Umbilical cord (tissue), 2 donors: ENCODE measurements around the gene XPNPEP1. TPM values are rescaled to one million over a fixed set of nuclear protein-coding genes. Genes with fewer than 3 reads are reported as not detected.

Experiments
- DNase-seq: peaks from one replicate; pipeline ENCODE4 v3.0.0-alpha.2; 2015; ENCODE audit warnings: low spot score
- total RNA-seq: library from RNA; depleted of rRNA; stranded (reverse); fragments of >200 nt; gene quantifications from one replicate; pipeline ENCODE4 v1.2.3, GENCODE V29; 2014; ENCODE audit warnings: low replicate concordance; ENCODE audit not compliant: insufficient read depth

XPNPEP1 gene
- 66.0 TPM for total RNA-seq

DNA sequence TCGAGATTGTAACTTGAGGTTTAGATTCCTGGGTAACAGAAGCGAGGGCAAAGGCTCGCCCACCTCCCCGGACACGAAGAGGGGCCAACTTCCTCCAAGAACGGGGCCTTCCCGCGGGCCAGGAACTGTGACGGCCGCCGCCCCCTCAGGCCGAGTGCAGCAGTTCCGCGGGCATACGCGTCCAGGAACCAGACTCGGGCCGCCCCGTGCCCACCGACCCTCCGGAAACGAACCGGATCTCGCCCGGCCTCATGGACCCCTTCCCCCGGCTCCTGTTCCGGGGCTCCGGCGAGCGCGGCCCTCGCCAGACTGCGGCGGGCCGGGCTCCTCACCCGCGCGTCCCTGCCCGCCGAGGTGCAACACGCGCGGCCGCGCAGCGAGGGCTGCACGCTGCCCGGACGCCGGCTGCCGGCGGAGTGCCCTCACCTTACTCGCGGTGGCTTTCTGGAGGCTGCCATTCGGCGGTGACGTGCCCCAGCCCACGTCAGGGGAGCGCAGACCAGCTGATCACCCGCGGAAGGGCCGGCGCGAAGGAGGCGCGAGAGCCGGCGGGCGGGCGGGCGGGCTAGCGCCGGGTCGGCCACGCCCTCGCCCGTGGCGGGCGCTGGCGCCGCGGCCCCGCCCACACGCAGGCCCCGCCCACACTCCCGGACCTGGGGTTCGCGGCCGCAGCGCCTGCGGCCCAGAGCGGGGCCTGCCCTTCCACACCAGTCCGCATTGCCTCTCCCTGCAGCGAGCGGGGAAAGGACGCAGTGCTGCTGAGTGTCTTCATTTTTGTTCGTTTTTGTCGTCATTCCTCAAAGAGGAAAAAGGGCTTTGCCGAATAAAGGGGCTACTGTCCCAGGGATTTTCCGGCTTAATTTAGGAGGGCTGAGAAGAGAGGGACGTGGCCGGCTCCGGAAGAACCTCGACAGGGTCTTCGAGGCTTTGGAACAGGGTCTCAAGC lies at the start of gene XPNPEP1:
TSS of gene XPNPEP1 (minus strand) at position 536 of the 946 bp plus-strand sequence. CDS start at position 458, 78 bp downstream.
- peak; percentile 90 for DNase-seq

GRCh38 chr10:109972372-109973001 lies 49.2 kb upstream of the XPNPEP1 start:
- DNase-seq: no peak

DNA sequence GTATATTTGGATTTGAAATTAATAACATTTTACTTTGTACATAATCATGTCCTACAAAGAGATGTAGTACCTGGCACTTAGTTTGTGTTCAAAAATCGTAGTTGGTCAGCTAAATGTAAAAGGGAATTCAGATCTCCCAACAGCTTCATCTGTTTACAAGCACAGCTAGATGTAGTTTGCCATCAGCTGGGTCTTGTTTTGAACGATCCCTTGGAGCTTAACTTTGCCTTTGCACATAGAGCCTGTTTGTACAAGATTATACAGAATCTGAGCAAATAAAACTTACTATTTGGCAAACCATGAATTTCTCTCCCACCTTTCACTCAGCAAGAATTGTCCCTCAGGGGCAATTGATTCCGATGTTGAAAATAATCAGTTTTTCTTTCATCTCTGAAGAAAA lies 48.3 kb upstream of the XPNPEP1 start:
- no peak for DNase-seq

DNA sequence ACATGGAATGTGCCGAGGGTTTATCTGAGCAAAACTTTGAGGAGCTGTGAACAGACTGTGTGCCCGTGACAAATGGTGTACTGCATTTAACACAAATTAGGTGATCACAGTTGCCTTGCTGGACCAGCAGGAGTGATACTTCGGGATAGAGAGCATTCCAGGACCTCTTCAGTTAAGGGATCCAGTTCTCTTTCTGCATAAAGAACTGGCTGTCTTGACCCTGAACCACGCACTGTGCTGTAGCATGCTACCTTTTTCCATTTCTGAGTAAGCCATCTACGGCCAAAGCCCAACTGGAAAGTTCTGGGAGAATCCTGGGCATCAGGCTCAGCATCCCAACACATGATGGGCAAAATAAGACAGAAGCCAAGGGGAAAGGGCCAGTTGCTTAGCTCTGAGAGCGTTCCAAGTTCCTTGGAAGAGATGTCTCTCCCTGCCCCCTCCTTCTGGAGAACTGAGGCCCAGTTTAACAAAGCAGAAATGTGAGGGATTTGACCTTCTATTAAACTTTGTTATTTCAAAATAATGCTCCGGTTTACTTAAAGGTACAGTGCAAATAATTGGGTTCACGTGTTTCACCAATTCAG lies 46.5 kb upstream of the XPNPEP1 start:
- no peak for DNase-seq

GRCh38 chr10:109968953-109969759 lies 45.8 kb upstream of the XPNPEP1 start:
- peak; percentile 65 for DNase-seq

DNA sequence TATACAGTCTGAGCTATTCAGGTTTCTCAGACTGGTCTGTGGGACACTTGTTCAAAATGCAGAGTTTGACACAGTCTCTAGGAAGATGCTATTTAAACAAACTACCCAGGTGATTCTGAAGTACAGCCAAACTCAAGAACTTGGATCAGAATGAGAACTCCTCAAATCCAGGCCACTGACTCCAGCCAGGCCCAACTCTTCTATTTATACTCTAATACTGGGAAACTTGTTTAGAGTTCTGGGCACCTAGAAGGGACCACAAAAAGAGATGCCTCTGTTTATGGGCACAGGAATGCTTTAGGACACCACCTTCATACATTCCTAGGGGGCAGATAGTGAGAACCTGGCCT lies 44.4 kb upstream of the XPNPEP1 start:
- DNase-seq: no peak

GRCh38 chr10:109966961-109967738 lies 43.8 kb upstream of the XPNPEP1 start:
- peak; percentile 69 for DNase-seq

DNA sequence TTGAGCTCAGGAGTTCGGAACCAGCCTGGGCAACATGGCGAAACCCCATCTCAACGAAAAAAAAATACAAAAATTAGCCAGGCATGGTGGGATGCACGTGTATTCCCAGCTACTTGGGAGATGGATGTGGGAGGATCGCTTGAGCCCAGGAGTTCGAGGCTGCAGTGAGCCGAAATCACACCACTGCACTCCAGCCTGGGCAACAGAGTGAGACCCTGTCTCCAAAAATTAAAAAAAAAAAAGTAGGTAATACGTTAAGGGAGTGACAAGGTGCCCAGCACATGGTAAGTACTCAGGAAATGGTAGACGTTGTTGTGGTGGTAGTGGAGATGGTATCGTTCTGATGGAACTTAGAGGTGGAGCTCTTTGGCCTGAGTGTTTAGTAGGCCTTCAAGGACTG lies 41.0 kb upstream of the XPNPEP1 start:
- no peak for DNase-seq

DNA sequence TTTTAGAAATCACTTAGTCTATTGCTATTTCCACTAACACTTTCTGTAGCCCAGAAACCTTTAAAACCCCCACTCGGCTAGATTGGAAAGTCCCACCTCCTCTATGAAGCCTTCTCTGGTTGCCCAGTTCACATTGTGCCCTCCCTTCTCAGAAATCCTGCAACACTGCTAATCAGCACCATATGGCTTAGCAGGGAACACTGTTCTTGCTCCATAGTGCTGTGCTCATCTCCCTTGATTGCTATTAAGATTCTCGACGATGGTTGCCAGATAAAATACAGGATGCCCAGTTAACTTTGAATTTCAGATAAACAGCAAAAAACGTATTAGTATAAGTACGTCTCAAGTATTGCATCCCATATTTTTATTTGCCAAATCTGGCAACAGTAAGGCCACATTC lies 40.1 kb upstream of the XPNPEP1 start:
- DNase-seq: no peak

DNA sequence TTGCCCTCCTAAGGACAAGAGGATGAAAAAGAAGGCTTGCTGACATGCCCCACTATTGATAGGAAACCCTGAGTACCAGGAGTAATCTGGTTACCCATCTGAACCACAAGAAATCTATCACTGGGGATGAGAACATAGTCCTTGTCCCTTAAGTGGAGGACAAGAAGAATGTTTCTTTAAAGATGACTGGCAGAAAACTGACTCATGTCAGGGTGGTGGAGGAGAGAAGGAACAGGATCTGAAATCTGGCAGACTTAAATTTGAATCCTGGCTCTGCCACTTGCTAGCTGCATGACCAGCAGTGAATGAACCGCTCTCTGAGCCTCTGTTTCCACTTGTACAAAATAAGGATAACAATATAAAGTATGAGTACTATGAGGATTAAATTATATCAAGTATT lies 38.9 kb upstream of the XPNPEP1 start:
- DNase-seq: no peak

DNA sequence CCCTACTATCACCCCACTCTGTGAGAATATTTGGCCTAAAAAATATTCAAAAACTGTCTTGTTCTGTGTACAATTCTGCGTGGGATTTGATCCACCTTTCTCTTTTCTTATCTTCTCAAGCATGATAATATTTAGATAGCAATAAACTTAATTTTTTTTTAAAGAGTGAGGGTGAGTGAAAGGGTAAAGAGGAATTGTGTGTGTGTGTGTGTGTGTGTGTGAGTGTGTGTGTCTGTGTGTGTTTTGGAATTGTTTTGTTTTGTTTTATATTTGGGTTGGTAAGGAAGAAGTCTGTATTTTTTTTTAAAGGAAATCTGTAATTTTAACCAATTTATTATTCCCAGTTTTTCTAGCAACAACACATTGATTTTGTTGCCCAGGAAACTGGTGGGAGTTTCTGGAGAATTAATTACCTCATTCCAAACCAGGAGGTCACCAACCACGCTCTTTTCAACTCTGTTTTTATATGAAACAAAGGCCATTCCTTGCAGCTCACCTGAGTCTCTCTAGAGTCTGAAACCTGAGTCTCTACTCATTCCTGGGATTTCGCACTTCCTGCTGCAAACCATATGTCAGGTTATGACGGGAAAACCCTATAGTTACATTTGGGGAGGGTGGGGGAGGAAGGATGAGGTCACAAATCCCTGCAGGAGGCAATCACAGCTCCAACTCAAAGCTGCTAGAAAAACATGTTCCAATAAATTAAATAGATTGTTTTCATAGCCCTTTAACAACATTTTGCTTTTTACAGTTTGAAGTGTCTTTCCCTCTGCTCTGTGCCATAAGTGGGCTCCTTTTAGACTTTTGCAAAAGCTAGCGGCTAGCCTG lies 38.1 kb upstream of the XPNPEP1 start:
- no peak for DNase-seq

- no peak for DNase-seq
Measured at GRCh38 chr10:109960682-109961081, 37.4 kb upstream of the XPNPEP1 start.

DNA sequence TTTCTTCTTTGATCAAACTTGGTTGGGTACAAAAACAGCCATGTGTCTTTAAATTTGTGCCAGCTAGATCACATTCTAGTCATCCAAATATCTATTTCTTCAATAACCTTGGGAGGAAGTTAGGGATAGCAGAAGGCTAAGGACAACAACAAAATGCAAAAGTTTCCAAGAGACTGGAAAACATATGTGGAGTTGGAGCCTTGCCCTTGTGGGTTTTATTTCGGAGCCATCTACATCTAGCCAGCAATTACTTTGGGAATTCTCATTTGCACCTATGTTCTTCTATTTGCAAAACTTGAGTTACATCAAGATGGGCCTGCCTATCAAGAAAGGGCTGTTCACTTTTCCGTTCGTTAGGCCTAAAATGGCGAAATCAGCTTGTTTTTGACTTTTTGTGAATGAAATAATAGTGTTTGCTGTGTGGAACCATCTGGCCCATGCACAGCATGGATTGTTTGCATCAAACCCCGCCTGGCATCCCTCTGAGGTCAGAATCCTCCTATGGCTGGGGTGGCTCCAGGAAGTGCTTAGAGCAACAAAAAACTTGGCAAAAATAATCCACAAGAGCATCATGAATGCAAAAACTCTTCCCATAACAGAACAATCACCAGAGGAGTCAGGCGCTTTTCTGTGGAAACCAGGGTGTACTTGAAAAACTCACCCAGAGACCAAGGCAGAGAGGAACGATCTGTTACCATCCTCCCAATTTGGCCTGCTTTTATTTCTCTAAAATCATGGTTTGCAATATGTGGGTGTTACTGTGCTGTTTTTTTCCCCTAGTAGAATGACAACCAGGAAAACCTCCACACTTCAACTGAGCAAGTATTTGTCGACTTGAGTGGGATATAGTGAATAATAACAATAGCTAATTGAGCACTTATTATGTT lies 36.2 kb upstream of the XPNPEP1 start:
- DNase-seq: no peak

DNA sequence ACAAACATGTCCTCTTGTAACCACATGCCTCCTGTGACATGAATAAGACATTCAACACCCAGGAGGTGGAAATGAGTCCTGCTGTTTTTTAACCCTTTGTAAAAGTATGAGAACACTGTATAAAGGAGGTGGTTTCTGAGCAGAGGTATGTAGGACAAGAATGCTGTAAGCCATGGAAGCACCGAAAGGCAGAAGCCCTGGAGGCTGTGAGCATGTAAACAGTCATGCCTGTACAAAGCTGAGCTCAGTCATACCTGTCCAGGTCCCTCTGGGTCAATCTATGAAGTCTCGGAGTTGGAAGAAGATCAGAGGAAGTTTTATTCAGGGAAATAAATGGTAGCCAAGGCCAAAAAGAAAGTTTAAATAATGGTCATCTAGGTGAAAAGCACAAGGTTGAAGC lies 34.7 kb upstream of the XPNPEP1 start:
- no peak for DNase-seq

DNA sequence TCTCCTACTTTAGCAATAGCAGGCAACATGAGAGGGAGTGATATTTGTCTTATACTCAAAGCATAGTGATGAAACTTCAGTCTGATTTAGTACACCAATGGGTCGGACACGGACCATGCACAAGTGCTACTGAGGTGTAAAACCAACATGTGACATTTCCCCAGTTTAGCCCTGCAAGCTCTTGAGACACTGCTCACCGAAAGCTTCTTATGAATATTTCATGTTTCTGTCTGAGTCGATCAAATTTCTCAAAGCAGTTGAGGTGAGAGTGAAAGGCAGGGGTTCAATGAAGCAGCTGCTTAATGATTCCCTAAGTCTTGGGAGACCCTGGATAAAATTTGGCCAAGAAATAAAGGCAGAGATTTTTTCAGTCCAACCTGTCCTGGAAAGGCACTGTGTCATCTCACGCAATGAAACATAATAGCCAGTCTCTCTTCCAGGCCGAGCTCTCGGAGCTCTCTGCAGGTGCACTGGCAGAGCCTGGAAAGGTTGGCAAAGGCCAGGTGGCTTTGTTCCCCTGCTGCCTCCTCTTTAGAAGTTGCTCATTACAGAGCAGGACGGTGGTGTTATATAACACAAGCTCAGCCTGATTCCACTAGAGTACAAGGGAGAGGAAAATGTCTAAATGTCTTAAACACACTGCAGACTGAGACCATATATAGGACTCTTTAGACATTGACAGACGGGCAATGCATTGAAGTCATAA lies 33.9 kb upstream of the XPNPEP1 start:
- DNase-seq: no peak

GRCh38 chr10:109956454-109957091 lies 33.3 kb upstream of the XPNPEP1 start:
- DNase-seq: no peak

DNA sequence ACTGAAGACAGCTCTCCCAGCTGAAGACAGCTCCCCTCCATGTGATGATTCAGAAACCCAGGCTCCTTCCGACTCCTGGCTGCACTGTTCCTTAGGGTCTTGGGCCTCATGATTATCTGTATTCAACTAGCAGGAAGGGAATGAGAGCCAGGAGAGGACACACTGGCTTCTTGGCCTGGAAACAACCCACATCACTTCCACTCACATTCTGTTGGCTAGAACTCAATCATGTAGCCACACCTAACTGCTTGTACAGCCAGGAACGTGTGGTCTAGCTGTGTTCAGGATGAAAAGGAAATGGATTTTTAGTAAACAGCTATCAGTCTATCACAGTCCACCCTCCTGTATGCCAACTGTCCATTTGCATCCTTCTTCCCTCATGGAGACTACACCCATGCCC lies 30.5 kb upstream of the XPNPEP1 start:
- no peak for DNase-seq

- no peak for DNase-seq
Measured at GRCh38 chr10:109952526-109952925, 29.2 kb upstream of the XPNPEP1 start.
